RKO (cell line): ENCODE results near the gene EIF5.

Source experiments
- DNase-seq: peaks from one replicate; pipeline ENCODE4 v3.0.0-alpha.2; 2016; ENCODE audit warnings: low spot score

The EIF5 gene

DNA sequence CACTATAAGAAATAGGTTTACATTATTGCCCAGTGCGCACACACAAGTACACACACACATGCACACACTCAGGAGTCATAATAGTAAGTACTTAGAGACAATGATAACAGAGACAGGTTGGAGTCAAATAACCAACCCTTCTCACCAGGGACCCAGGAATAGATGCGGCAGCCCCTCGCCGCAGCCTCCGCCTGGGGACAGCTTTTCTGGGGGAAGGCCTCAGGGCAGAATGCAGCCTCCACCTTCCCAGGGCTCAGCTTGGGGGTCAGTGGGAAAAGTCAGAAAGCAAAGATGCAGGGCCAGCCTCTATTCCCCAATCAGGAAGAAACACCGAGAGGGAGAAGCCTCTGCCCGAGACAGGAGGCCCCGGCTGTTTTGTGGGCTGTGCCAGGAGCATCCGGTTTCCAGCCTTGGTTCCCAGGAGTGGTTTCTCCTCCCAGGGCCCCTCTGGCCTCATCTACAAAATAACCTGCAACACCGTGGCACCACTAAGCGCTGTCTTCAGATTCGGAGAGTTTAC, 23.4 kb upstream of the EIF5 start:
- DNase-seq = no peak

DNA sequence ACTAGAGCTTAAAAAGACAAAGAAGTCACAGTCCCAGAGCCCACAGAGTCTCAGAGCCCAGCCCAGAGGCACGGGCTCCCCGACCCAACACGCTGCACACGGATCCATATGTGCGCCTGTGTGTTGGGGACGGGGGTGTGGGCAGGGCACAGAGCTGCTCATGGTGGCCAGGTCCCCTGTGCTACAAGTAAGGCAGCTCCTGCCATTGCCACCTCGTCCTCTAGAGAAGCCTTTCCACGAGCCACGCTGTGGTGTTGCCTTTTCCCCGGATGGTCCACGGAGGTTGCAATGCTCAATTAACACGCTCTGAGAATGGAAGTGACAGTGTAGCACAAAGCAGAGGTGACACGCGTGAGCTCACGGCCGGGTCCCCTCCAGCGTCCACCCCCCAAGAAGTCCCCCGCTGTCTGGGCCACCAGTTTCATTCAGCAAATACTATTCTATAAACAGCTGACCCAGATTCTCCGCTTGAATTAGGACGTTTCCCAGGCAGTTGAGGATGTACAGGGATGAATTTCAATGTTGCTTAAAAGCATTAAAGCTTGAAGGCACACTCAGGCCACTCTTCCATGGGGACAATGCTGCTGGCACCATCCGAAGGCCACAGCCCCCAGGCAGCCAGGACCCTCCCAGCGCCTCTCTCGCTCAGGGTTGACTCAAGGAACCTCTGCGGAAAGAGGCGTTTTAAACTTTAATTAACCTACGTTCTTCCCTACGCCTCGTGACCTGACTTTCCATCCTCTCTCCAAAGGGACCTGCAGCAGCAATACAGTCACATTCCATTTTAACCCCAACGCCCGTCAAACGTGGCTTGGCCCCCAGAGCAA, 22.7 kb upstream of the EIF5 start:
- no peak for DNase-seq

DNA sequence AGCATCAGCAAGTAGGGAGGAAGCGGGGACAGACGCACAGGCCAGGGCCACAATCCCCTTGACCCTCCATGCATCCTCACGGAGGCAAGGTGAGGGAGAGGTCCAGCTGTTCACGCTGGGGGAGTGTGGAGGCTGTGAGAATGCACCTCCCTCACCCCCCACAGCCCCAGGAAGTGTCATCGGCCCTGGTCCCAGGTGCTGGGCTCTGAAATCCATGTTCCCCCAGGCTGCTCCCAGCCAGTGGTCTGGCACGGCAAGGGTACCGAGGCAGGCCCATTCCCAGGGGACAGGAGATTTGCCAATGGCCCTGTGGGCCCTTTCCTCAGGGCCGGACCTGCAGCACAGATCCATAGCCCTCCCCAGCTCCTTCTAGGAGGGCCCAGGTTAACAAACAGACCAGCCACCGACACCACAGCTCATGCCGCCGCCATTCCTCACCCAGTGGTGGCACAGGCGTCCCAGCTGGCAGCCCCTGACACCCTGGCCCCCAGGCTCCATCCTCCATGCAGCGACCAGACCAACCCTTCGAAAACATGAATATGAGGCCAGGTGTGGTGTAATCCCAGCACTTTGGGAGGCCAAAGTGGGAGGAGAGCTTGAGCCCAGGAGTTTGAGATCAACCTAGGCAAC, 21.9 kb upstream of the EIF5 start:
- no peak for DNase-seq

DNA sequence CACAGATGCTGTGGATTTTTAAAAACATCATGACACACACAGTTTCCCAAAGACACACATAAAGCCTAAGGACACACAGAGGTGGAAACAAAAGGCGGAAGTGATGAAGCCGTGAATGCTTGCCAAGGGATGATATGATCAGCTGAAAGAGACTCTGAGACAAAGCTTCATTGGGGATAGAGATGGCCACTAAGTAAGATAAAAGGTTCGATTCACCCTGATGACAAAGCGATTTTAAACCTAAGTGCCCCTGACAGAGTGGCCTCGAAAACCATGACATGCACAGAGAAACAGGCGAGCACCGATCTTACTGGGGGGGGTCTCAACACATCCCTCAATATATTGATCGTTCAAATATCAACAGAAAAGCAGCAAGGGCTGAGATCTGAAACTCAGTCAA, 20.3 kb upstream of the EIF5 start:
- DNase-seq = no peak

DNA sequence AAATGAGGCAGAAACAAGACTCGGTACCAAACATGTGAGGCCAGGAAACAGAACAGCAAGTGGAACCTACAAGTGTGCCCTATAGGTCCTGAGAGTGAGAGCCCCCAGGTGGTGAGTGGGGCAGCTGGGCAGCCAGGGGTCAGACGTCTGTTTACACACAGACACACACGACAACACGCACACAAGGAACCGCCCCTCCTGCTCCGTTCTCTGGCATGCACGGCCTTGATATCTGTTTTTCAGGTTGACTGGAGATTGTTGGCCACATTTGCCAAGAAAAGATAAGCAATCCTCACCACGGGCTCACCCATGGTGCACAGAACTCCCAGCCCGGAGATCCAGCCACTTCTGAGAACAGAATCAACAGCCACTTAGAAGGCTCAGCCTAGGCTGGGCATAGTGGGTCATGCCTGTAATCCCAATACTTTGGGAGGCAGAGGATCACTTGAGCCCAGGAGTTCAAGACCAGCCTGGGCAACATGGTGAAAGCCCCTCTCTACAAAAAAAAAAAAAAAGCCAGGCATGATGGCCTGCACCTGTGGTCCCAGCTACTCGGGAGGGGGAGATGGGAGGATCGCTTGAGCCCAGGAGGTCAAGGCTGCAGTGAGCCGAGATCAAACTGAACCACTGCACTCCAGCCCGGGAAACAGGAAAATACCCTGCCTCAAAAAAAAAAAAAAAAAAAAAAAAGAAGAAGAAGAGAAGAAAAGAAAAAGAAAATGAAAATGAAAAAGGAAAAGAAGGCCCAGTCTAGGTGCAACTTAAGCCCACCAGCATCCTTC, 19.4 kb upstream of the EIF5 start:
- DNase-seq = no peak

- DNase-seq = no peak
These were observed 18.6 kb upstream of the EIF5 start for GRCh38 chr14:103315351-103315911.

GRCh38 chr14:103315941-103316340, 18.1 kb upstream of the EIF5 start:
- DNase-seq = no peak

DNA sequence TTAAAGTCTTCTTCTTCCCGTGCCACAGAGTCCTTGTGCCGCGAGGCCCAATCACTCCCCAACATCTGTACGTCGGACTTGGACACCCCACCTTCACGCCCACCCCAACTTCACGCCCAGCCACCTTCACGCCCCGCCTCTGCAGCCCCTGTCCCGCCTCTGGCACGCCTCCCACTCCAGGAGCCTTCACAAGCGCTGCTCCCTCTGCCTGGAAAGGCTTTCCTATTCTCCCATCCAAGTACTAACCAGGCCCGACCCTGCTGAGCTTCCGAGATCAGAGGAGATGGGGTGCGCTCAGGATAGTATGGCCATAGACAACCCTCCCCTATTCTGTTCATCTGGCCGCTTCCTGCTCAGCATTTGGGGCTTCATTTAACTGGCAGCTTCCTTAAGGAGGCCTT, 17.3 kb upstream of the EIF5 start:
- DNase-seq = no peak

GRCh38 chr14:103317251-103317650, 16.8 kb upstream of the EIF5 start:
- no peak for DNase-seq

DNA sequence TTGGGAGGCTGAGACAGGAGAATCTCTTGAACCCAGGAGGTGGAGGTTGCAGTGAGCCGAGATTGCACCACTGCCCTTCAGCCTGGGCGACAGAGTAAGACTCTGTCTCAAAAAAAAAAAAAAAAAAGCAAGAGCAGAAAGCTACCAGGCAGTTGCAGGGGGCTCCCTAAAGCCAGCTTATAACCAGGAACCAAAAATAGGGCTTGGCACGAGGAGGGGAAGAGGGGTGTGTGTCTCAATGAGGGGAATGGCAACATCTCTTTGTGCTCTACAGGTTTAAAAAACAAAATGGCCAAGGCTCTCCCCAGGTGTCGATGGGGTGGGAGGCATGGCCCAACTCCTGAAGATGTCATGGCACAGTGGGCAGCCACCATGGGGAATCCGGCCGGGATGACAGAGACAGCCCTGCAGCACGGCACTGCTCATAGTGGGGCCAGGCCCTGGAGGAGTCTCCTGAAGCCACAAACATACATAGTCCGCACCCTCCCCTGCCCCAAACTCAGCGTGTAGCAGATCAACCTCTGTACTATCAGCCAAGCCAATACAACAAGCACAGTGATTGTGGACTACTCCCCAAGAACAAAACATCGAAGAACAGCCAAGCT, 16.0 kb upstream of the EIF5 start:
- no peak for DNase-seq

DNA sequence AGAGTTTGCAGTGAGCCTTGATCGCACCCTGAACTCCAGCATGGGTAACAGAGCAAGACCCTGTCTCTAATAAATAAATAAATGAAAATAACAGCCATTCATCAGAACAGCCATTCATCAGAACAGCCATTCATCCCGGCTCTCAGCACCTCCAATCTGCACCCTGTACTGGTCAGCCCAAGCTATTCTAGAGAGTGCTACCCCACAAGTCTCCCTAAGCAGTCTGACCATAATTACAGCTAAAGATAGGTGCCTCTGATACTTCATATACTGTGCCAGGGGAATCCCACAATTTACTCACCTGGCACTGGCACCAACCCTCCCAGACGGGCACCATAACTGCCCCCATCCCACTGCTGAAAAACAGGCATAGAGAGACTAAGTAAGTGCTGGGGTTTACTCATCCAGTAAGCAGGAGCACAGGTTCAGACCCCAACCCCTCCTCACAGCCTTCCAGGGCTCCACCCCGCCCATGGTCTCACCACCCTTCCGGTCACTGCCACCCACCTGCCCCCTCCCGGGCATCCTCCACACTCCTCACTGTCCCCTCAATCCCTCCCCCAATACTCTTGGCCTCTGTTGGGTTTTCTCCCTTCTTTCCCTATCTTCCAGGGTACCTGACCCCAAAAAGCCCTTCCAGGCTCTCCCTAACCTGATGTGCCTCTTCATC, 15.2 kb upstream of the EIF5 start:
- no peak for DNase-seq

DNA sequence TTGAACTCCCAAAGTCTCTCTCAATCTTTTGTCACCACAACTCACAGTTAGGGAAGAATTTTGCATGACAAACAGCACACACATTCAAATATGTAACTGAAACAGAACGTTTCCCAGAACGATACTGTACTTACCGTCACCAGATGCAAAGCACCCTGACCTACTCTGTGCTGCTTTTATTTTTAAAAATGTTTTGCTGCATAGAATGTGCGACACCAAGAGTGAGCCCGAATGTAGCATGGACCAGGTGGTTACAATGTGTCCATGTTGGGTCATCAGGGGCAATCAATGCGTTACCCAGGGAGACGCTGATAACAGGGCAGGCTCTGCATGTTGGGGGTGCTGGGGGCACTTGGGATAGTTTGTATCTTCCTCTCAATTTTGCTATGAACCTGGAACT, 14.6 kb upstream of the EIF5 start:
- DNase-seq = no peak

DNA sequence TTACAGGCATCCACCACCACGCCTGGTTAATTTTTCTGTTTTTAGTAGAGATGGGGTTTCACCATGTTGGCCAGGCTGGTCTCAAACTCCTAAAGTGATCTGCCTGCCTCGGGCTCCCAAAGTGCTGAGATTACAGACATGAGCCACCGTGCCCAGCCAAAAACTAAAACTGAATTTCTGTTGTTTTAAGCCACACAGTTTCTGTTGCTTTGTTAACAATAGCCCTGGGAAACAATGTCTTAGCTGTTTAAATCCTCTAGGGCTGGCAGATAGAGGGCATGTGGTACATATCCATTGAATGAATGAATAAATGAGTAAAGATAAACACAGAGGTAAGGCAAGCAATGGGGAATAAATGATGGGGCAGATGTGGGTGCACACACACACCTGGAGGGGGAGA, 8.0 kb upstream of the EIF5 start:
- no peak for DNase-seq

- DNase-seq = no peak
These were observed 5.1 kb upstream of the EIF5 start for GRCh38 chr14:103328941-103329340.

DNA sequence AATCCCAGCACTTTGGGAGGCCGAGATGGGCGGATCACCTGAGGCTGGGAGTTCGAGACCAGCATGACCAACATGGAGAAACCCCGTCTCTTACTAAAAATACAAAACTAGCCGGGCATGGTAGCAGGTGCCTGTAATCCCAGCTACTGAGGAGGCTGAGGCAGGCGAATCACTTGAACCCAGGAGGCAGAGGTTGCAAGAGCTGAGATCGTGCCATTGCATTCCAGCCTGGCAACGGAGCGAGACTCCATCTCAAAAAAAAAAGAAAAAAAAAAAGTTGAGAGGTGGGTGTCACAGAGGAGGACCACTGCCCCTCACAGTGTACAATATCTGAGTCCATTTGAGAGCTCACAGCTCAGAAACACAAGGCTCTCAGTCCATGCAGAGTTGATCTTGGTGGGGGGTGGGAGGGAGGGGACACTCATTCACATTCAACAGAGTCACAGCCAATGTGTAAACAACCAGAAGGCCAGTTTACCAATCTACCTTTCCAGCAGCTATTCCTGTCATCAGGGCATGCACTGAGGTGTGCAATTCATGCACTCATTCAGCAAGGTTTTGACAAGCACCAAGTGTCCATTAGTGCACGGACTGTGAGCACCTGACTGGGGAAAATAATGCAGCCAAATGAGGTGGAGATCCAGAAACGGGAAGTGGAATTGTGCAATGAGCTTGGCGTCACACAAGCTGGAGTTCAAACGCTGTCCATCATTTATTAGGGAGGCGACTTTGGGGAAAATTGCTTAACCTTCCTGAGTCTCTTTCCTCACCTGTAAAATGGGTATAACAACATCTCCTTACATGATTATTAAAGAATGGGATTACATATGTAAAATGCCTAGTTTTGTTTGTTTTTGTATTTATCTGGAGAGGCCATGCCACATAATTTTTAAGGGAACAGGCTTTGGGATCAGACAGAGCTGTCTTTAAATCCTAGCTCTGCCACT, 4.4 kb upstream of the EIF5 start:
- peak; percentile 35 for DNase-seq

DNA sequence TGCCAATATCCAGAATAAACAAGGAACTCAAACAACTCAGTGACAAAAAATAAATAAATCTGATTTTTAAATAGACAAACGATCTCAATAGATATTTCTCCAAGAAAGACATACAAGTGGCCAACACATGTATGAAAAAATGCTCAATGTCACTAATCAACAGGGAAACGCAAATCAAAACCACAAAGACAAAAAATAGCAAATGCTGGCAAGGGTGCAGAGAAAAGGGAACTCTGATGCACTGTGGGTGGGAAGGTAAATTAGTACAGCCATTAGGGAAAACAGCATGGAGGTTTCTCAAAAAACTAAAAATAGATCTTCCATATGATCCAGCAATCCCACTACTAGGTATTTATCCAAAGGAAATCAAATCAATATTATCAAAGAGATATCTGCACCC, 3.5 kb upstream of the EIF5 start:
- no peak for DNase-seq

GRCh38 chr14:103332143-103332919, 1.7 kb upstream of the EIF5 start:
- no peak for DNase-seq

- DNase-seq = peak; percentile 90
These were observed 896 bp downstream of the EIF5 start for GRCh38 chr14:103334644-103335622.
